COLO668 (cell line): Measurements from ENCODE around the gene RNF130.

Experiments
- DNase-seq: peaks from one replicate; lab custom pipeline; 2025; ENCODE audit not compliant: unreplicated experiment; lab: John Stamatoyannopoulos, UW

RNF130 gene

DNA sequence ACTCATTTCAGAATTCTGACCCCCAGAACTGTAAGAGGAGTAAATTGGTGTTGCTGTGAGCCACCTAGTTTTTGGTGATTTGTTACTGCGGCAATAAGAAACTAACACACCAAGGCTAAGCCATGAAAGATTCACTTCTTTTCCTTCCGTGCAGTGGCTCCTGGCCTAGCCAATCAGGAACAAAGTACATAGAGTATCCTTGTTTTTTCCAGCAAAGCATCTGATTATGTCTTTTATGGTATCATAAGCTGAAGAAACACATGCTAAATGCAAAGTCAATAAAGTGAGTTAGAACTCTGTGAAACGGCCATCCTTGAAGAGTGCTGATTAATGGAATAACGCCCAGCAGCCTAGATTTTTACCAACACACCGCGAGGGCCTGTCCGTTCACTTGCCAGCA, 11.4 kb downstream of the RNF130 start:
- no peak for DNase-seq

DNA sequence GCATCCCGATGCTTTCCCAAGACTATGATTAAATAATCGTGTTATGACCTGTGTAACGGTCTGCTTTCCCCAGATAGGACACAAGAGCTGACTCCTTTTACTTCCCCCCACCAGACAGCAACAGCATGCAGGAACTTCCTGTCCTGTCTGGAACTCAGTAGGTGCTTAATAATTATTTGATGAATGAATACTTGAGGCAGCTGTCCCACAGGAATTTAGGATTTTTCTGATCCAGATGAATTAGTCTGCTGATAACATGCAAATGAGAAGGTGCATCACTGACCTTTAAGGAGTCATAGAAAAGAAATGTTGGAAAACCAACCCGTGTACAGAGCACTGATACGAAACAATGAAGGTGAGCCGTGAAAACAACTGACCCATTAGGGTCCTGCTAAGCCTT, 12.2 kb downstream of the RNF130 start:
- DNase-seq, result no peak

DNA sequence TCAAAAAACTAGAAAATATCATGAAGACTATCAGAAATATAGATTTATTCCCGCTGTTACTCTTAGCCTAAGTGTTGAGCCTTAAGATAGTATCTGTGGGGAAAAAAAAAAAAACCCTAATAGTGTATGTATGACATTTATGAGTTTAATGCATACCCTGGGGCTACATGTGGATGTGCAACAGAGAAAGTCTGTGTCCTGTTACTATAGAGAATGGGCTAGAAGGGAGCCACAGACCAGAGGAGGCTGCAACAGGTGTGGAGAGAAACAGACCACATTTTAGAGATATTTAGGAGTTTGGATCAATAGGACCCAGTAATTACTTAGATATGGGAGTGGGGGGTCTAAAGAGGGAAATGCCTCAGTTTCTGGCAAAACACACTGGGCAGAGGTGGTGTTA, 15.4 kb downstream of the RNF130 start:
- DNase-seq, result no peak

DNA sequence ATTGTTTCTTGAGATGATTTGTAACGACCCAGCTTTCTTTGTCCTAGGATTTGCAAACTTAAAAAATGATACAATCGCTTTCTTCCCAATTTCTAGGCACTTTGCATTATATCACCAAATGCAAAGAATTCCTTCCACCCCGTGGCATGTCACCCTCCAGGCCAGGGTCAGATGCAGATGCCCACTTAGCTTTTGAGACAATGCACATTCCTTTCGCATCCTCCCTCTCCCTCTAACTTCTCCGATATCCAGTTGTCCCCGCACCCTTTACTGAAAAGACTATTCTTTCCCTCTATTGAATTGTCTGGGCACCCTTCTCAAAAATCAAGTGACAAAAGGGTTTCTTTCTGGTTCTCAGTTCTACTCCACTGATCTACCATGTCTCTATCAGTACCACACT, 17.3 kb downstream of the RNF130 start:
- DNase-seq, result no peak

DNA sequence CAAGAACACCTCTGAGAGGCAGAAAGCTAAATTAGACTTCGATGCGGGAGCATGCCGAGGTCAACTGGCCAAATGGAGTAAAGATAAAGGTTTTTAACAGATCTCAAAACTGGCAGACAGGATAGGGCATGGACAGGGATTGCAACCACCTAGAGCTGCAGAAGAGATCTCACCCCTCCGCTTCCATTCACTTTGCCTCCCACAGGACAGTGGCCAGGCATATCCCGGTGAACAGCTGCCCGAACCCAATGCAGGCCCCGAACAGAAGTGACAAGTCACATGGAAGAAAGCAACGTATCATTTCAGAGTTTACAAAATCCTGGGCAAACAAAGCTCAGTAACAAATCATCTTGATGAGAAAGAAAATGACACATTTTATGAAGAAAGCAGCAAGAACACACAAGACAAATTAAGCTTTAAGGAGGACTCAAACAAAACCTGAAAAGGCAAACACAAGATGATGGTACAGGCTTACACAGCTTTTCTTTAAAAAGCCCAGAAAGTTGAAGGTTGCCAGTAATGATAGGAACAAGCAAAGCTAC, 18.4 kb downstream of the RNF130 start:
- DNase-seq, result no peak

DNA sequence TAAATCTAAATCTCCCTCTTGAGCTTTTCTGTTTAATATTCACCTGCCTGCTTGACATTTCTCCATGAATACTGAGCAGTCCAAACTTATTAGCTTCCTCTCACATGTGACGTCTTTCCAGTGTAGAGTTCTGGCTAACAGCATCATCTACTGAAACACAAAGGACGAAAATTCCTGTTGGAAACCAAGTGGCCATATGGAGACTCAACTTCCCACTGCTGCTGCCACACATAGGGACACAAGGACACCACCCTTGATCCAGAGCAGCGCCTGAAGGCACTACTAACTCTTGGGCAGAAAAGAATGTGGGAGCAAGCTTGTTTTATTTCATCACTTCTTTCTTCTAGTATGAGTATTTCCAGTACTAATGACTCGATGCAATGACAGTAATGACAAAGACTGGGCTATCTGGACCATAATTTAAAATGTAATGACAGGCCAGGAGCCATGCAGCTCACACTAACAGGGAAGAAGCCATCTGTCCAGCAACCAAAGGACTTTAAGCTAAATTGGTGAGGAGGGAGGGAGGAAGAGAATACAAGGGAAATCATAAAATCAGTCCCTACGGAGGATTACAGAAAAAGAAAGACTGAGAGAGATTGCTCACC, 19.2 kb downstream of the RNF130 start:
- DNase-seq, result no peak

DNA sequence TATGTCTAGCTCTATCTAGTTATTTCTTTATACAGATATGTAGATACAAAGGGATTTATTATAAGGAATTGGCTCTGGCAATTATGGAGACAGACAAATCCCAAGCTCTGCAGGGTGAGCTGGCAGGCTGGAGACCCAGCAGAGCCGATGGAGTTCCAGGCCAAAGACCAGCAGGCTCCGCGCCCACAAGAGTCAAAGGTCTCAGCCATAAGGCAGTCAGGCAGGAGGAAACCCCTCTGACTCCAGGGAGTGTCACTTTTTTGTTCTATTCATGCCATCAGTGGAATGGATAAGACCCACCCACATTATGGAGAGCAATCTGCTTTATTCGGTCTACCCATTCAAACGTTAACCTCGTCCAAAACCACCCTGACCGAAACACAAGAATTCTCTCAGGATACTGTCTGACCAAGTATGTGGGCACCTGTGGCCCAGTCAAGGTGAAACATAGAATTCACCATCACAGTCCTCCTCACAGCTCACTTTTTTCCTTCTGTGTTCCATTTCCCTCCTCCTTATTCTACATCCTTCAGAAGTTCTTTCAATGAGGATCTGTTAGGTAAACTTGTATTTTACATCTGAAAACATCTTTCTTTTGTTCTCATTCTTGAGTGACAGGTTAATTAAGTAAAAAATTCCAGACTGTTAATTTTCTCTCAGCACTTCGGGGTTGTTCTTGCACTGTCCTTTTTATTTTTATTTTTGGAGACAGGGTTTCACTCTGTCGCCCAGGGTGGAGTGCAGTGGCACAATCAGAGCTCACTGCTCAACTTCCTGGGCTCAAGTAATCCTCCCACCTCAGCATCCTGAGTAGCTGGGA, 21.2 kb downstream of the RNF130 start:
- no peak for DNase-seq

DNA sequence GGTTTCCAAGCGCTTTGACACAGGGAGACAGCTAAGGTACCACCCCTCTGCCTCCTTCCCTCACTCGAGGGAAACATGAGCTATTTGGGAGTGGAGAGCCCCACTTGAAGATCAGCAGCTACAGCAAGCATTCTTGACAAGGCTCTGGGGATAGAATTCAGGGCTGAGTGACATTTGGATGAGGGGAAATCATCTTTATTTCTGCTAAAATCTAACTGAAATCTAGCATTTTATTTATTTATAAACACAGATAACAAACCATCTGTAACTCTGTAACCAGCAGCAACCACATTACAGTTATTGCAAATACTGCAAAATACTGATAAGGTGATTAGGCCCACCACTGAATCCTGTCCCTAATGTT, 22.4 kb downstream of the RNF130 start:
- no peak for DNase-seq

DNA sequence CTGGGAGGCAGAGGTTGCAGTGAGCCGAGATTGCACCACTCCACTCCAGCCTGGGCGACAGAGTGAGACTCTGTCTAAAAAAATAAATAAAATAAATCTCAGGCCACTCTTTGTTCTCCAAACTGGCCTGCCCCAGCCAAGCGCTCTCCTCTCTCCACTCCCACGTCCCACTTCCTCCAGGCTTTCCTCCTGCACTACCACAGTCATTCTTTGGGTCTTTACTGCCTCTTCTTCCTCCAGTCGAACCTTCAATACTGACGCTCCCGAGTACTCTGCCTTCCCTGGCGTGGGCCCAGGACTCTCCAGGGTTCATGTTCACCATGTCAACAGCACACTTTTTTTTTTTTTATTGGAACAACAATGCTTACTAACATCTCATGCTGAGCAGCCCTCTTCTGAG, 23.9 kb downstream of the RNF130 start:
- no peak for DNase-seq

DNA sequence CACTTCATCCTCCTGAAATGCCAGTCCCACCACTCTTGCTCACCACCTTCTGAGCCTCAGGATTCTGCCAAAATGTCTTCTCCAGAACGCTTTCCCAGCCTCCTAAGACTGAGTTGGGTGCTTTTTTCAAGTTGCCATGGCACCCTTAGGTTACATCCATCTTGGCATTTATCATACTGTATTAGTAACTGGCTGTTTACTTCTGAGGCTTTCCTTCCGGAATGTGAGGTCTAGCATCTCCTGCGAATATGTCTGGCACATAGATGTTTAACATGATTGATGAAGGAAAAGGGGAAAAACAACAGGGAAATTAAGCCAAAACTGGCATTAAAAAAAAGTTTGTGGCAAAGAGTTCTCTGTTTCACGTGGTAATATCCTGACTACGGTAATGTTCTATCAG, 24.9 kb downstream of the RNF130 start:
- DNase-seq, result no peak

DNA sequence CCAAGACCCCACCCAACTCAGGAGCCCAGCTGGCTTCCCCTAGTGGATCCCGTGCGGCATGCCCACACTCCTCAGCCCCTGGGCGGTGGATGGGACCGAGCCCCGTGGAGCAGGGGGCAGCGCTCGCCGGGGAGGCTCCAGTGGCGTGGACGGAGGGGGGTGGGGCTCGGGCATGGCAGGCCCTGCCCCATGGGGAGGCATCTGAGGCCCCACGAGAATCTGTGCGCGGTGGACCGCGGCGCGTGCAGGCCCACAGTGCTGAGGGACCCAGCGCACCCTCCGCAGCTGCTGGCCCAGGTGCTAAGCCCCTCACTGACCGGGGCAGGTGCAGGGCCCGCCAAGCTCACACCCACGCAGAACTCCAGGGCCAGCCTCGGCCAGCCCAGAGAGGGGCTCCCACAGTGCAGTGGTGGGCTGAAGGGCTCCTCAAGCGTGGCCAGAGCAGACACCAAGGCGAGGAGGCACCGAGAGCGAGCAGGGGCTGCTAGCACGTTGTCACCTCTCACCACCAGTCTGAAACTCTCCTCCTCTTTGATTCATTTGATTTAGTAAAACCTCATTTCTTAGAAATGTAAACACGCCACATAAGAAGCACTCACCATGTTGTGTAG, 25.6 kb downstream of the RNF130 start:
- no peak for DNase-seq

DNA sequence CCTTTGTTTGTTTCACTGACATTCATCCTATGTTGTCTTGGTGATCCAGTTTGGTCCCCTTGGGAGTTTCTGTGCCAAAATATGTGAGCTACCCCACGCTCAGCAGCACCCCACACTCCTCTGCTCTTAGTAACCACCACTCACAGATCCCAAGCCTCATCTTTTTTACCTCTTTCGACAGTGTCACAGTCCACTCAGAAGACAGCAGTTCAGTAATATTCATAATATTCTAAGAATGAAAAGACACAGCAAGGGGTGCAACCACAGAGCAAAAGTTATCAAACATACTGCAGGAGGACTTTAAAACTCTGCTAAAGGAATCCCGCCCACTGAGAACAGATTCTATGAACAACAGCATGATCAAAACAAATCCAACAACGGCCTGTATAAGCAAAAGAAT, 28.2 kb downstream of the RNF130 start:
- no peak for DNase-seq

DNA sequence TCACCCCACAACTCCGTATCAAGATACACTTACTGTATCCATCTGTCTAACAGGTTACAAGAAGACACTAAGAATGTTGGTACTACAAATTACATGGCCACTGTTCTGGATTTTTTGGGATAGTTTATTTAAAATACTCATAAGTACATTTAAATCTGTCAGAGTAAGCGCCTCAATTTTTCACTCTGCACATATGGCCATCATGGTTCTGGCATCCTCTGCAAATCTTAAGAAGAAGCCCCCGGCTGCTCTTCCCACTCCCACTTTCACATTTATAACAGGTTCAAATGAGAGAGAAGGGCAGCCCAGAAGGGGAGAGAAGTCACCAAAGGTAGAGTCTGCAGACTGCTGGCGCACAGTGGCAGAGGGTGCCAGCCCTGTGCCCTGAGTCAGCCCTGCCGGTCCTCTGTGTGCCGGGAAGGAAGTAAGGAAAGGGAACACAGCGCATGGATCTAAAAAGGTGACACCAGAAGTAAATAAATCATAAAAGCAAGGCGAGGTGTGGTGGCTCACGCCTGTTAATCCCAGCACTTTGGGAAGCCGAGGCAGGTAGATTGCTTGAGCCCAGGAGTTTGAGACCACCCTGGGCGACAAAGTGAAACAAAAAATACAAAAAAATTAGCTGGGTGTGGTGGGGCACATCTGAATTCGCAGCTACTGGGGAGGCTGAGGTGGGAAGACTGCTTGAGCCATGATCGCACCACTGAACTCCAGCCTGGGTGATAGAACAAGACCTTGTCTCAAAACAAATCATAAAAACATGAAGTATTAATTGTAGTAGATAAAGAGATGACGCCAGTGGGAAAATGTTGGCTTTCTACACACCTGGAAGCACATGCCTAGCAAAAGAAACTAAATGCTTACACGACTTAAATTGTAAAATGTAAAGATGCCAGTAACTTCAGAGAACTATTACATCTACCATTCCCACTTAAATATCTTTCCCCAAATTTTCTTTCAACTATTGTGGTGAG, 30.0 kb downstream of the RNF130 start:
- DNase-seq, result no peak

DNA sequence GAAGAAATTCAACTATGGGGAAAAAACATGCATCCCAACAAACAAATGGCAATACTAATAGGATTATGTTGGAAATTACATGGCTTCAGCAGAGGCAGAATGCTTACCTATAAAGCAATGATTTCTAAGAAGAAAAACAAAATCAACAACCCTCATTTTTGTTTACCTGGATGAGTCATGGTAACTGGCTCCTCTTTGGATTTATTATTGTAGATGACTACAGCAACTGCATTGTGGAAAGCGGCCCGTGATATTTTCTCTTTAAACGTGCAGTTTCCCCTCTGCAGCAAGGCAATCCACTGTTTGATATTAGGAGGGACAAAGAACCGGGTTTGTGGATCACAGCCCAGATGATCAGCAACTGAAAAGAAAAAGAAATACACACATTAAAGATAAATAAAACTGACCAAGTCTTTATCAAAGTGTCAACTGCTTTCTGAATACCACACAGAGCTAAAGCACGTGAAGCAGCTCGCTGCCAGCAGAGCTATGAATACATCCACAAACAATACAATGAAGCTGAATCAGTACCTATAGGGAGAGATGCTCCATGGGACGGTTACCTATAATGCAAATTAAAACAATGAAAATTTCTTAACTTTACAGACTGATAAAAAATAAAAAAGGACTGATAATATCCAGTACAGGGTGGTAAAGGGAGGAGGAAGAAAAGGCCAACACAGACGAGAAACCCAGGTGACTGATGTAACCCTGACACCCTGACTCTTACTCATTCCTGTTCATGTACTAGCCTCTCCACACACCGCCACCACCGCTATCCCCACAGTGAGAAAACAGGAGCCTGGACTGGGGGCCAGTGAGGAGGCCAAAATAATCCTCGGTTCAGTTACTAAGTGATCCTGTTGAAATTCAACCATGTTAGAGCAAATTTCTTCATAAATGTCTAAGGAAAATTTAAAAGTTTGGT, 31.0 kb downstream of the RNF130 start:
- no peak for DNase-seq

DNA sequence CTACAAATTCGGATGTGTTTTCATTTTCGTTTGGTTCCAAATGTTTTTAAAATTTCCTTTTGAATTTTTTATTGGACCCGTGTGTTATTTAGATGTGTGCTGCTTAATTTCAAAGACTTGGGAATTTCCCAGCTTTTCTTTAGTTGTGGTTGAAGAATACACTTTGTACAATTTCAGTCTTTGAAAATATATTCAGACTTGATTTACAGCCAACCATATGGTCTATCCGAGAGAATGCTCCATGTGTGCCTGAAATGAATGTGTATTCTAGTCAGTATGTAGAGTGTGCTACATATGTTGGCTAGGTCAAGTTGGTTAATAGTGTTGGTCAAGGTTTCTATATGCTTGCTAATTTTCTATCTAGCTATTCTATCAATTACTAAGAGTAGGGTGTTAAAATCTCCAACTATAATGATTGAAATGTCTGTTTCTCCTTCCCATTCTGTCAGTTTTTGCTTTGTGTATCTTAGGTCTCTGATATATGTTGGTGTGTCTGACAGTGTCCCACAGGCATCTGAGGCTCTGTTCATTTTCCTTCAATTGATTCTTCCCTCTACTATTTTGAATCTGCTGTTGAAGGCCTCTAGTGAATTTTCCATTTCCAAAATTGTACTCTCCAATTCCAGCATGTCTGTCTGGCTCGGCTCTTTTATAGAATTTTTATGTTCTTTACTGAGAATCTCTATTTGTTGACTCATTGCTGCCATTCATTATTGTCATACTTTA, 36.2 kb downstream of the RNF130 start:
- DNase-seq, result no peak

DNA sequence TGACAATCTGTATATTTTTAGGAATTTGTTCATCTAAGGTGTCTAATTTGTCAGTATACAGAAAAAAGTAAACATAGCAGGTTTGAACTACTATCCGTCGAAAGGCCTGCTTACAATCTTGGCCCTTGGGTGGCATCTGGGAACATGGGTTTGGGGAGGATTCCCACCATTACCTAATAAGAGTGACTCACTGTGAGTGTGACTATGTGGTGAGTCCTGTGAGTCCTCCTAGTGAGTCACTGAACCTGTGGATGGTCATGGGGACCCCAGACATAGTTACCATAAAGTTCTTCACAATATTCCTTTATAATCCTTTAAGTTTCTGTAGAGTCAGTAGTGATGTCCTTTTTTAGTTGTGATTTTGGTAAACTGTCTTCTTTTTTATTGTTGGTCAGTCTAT, 37.0 kb downstream of the RNF130 start:
- DNase-seq, result no peak

DNA sequence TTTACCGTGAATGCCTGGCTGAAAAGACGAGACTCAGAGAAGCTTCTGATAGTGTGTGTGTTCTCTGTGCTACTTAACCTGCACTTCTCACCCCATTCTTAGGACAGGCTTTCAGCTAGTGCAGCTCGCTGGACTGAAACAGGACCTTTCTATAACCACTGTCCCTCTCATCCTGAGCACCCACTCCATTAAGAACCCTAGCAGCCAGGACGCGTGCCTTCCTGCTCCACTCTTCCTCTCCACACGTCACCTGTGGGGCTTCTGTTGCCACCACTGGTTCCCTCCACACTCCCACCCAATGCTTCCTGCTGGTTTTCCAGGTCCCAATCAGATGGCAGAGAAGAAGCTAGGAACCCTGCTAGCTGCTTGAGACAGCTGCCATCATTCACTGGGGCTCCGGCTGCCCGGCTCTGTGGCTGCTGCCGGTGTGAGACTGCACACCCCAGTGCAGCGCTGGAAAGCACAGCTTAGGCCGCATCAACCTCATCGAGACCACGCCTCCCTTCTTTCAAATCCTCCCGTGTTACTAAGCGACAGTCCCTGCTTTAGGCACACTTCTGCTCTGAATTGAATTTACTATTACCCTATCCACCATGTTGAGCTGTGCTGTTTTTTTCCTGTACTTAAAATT, 44.0 kb downstream of the RNF130 start:
- no peak for DNase-seq

DNA sequence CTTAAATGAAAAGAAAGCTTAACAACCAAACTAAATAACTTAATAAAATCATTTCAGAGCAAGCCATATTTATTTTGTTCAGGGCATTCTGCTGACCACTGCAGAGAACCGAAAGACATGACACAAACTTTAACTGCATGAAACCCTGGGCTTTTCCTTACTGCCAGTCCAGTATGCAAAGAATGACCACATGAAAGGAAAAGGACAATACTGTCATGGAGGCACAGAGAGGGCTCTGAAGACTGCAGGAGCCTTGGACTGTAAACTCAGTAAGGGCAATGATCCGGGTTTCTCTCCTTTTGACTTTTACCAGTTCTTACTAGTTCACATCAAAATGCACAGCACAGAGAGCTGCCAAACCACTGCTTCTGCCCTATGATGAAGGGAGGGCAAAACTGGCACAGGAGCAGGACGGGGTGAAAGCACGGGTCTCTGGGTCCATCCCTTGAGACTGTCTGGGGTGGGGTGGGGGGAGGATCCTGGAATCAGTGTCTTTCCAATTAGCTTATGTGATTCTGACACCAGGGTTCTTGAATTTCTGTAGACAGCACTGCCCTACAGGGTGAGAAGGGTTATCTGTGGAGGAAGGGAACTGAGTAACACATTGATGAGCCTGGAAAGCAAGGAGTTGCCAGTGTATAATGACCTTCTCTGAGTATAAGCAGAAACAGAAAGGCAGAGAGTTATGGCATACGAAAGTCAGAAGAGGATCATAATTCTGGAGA, 44.7 kb downstream of the RNF130 start:
- DNase-seq, result no peak
